HepG2 (cell line): ENCODE data around the gene JAG1. TPM values are rescaled to one million over a fixed set of nuclear protein-coding genes. Genes with fewer than 3 reads are reported as not detected.

Source experiments
- CEBPB ChIP-seq: IDR thresholded peaks from 2 replicates; pipeline ENCODE4 v1.6.1; 2011; ENCODE audit warnings: low read depth, low read length, improper control_type of control experiment, borderline replicate concordance
- FOSL2 ChIP-seq: sonication (generic); formaldehyde crosslinking; IDR thresholded peaks from 2 replicates; pipeline ENCODE4 v1.4.0; 2020; ENCODE audit warnings: missing genetic modification reagents
- GLI4 ChIP-seq: sonication (generic); formaldehyde crosslinking; IDR thresholded peaks from 2 replicates; pipeline ENCODE4 v1.5.1; 2020; ENCODE audit warnings: missing genetic modification reagents, mild to moderate bottlenecking, moderate library complexity, borderline replicate concordance
- HMG20A ChIP-seq: IDR thresholded peaks from 2 replicates; pipeline ENCODE4 v1.6.1; 2016; ENCODE audit warnings: borderline replicate concordance
- MBD4 ChIP-seq: IDR thresholded peaks from 2 replicates; pipeline ENCODE4 v1.6.1; 2012; ENCODE audit warnings: low read length, inconsistent platforms, borderline replicate concordance
- MED1 ChIP-seq: sonication (generic); formaldehyde crosslinking; IDR thresholded peaks from 2 replicates; pipeline ENCODE4 v1.4.0; 2020; ENCODE audit warnings: missing genetic modification reagents
- POLR2AphosphoS2 ChIP-seq: IDR thresholded peaks from 2 replicates; pipeline ENCODE4 v1.6.1; 2011; ENCODE audit warnings: low read depth, low read length, improper control_type of control experiment
- RNF2 ChIP-seq: fragments of 450-650 bp; conservative IDR thresholded peaks from 2 replicates; pipeline ENCODE4 v1.6.1; 2016; ENCODE audit warnings: low read depth
- TSC22D2 ChIP-seq: sonication (generic); formaldehyde crosslinking; IDR thresholded peaks from 2 replicates; pipeline ENCODE4 v1.5.1; 2020; ENCODE audit warnings: missing genetic modification reagents, mild to moderate bottlenecking, borderline replicate concordance
- ZBTB20 ChIP-seq: sonication (generic); formaldehyde crosslinking; IDR thresholded peaks from 2 replicates; pipeline ENCODE4 v1.8.1; 2023; ENCODE audit warnings: missing genetic modification reagents, low read depth, mild to moderate bottlenecking, borderline replicate concordance
- ZC3H4 ChIP-seq: sonication (generic); formaldehyde crosslinking; IDR thresholded peaks from 2 replicates; pipeline ENCODE4 v1.4.0; 2020; ENCODE audit warnings: missing genetic modification reagents, borderline replicate concordance
- ZNF121 ChIP-seq: sonication (generic); formaldehyde crosslinking; IDR thresholded peaks from 2 replicates; pipeline ENCODE4 v1.5.0; 2020; ENCODE audit warnings: mild to moderate bottlenecking, missing genetic modification reagents
- ZNF24 ChIP-seq: fragments of 450-650 bp; IDR thresholded peaks from 2 replicates; pipeline ENCODE4 v1.6.1; 2017; ENCODE audit warnings: antibody characterized with exemption, mild to moderate bottlenecking
- ZNF326 ChIP-seq: sonication (generic); formaldehyde crosslinking; IDR thresholded peaks from 2 replicates; pipeline ENCODE4 v1.4.0; 2020; ENCODE audit warnings: missing genetic modification reagents, borderline replicate concordance
- ZNF441 ChIP-seq: sonication (generic); formaldehyde crosslinking; IDR thresholded peaks from 2 replicates; pipeline ENCODE4 v1.7.0; 2021; ENCODE audit warnings: missing genetic modification reagents, borderline replicate concordance
- ZNF747 ChIP-seq: sonication (generic); formaldehyde crosslinking; IDR thresholded peaks from 2 replicates; pipeline ENCODE4 v1.8.1; 2023; ENCODE audit warnings: missing genetic modification reagents, mild to moderate bottlenecking, borderline replicate concordance
- ZSCAN22 ChIP-seq: sonication (generic); formaldehyde crosslinking; IDR thresholded peaks from 2 replicates; pipeline ENCODE4 v1.4.0; 2020; ENCODE audit warnings: mild to moderate bottlenecking, missing genetic modification reagents
- polyA plus RNA-seq, 8 experiments: library from polyadenylated mRNA; depleted of rRNA in 3 of 8; stranded (reverse) in 7 of 8; unstranded in 1 of 8; fragments of >200 nt; fragmentation: Illumina TruSeq in 4 of 8; extraction: Trizol in 4 of 8; gene quantifications; 2 replicates each; pipeline versions ENCODE4 v1.2.1 to v1.2.3, GENCODE V29; 2011 to 2016; ENCODE audit warnings: low read depth in 4 of 8, missing spikeins in 1 of 8, mixed read lengths in 1 of 8; ENCODE audit not compliant: insufficient read depth in 1 of 8
- total RNA-seq, 5 experiments: library from RNA; depleted of rRNA; stranded (reverse); fragments of >200 nt; fragmentation: Illumina TruSeq; extraction: Trizol; gene quantifications; 2 replicates each; pipeline ENCODE4 v1.2.3, GENCODE V29; 2016; ENCODE audit warnings: low read depth in 1 of 5
- TF ChIP-seq, protein P1 (sequence below): sonication (generic); formaldehyde crosslinking; IDR thresholded peaks from 2 replicates; pipeline ENCODE4 v1.8.1; 2023; ENCODE audit warnings: mild to moderate bottlenecking, missing genetic modification reagents, borderline replicate concordance
- TF ChIP-seq, protein P2 (sequence below): sonication (generic); formaldehyde crosslinking; IDR thresholded peaks from 2 replicates; pipeline ENCODE4 v1.5.1; 2020; ENCODE audit warnings: missing genetic modification reagents, mild to moderate bottlenecking, borderline replicate concordance
- TF ChIP-seq, protein P3 (sequence below): sonication (generic); formaldehyde crosslinking; IDR thresholded peaks from 2 replicates; pipeline ENCODE4 v1.4.0; 2020; ENCODE audit warnings: mild to moderate bottlenecking, missing genetic modification reagents
- TF ChIP-seq, protein P4 (sequence below): sonication (generic); formaldehyde crosslinking; IDR thresholded peaks from 2 replicates; pipeline ENCODE4 v1.4.0; 2020; ENCODE audit warnings: missing genetic modification reagents, borderline replicate concordance

Gene JAG1
- total and polyA plus RNA-seq, 2 of the 13 experiments (the other 11 are each of a cell fraction or from before 2014, with no cell fraction given) = 47.1 to 56.3 TPM

DNA sequence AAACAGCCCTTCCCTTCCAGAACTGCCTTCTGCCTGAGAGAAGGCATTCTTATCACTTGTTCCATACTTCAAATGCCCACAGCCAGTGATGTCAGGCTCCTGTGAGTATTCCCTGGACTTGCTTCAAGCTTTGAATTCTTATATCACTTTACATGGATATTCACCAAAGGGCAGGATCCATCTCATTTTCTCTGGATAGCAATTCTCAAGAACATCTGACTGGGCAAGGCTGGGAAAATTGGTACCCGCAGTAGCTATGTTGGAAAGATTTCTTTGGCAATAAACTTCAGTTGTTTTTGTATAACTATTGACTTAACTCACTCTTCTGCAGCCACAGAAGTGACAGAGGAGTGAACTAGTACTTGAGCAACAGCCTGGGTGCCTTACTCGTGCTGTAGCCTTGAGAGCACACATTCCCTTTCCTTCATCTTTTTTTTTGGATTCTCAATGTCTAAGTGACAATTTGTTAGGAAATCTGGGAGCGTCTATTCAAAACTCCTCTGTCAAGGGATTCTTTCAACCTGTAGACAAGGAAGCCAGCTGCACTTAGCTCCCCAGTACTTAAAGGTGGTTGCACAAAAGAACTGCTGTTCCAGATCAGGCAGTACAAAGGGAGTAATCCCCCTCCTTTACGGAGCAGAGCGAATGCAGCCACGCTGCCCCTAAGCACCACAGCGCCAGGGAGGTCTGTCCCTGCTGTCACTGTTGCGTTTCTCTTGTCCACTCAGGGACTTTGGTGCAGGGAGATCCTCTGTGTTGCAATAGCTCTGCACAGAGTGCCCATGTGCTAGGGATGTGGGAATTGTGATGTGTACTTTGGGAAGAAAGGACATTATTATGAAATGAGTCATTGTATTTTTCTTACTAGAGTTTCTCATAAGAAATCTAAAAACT, 69.6 kb downstream of the JAG1 start (continued):
- peak; percentile 82; the same call in 1 of the 2 replicates for TF ChIP-seq ZNF747 (CRISPR knock-in tag)
- TF ChIP-seq, protein P1, sequence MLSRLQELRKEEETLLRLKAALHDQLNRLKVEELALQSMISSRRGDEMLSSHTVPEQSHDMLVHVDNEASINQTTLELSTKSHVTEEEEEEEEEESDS = peak; percentile 58; the same call in 1 of the 2 replicates
- no peak for TF ChIP-seq ZSCAN22 (CRISPR knock-in tag)
- TF ChIP-seq, protein P2, sequence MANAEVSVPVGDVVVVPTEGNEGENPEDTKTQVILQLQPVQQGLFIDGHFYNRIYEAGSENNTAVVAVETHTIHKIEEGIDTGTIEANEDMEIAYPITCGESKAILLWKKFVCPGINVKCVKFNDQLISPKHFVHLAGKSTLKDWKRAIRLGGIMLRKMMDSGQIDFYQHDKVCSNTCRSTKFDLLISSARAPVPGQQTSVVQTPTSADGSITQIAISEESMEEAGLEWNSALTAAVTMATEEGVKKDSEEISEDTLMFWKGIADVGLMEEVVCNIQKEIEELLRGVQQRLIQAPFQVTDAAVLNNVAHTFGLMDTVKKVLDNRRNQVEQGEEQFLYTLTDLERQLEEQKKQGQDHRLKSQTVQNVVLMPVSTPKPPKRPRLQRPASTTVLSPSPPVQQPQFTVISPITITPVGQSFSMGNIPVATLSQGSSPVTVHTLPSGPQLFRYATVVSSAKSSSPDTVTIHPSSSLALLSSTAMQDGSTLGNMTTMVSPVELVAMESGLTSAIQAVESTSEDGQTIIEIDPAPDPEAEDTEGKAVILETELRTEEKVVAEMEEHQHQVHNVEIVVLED (CRISPR knock-in tag) = no peak
- peak; percentile 100 for TF ChIP-seq CEBPB
- no peak; the same call in 1 of the 2 replicates for TF ChIP-seq MBD4
- peak; percentile 85; the same call in 1 of the 2 replicates for TF ChIP-seq TSC22D2 (CRISPR knock-in tag)
- TF ChIP-seq ZNF441 = peak; percentile 86; the same call in 1 of the 2 replicates
- no peak for TF ChIP-seq GLI4
- TF ChIP-seq FOSL2 (CRISPR knock-in tag) = peak; percentile 100
- peak; percentile 47; the same call in 1 of the 2 replicates for TF ChIP-seq ZNF24
- TF ChIP-seq ZC3H4 (CRISPR knock-in tag) = no peak; the same call in 1 of the 2 replicates
- TF ChIP-seq RNF2 = no peak; the same call in 1 of the 2 replicates
- no peak for TF ChIP-seq ZNF121
- TF ChIP-seq ZBTB20 = peak; percentile 81; the same call in 1 of the 2 replicates
- no peak for TF ChIP-seq ZNF326 (CRISPR knock-in tag)
- TF ChIP-seq, protein P3, sequence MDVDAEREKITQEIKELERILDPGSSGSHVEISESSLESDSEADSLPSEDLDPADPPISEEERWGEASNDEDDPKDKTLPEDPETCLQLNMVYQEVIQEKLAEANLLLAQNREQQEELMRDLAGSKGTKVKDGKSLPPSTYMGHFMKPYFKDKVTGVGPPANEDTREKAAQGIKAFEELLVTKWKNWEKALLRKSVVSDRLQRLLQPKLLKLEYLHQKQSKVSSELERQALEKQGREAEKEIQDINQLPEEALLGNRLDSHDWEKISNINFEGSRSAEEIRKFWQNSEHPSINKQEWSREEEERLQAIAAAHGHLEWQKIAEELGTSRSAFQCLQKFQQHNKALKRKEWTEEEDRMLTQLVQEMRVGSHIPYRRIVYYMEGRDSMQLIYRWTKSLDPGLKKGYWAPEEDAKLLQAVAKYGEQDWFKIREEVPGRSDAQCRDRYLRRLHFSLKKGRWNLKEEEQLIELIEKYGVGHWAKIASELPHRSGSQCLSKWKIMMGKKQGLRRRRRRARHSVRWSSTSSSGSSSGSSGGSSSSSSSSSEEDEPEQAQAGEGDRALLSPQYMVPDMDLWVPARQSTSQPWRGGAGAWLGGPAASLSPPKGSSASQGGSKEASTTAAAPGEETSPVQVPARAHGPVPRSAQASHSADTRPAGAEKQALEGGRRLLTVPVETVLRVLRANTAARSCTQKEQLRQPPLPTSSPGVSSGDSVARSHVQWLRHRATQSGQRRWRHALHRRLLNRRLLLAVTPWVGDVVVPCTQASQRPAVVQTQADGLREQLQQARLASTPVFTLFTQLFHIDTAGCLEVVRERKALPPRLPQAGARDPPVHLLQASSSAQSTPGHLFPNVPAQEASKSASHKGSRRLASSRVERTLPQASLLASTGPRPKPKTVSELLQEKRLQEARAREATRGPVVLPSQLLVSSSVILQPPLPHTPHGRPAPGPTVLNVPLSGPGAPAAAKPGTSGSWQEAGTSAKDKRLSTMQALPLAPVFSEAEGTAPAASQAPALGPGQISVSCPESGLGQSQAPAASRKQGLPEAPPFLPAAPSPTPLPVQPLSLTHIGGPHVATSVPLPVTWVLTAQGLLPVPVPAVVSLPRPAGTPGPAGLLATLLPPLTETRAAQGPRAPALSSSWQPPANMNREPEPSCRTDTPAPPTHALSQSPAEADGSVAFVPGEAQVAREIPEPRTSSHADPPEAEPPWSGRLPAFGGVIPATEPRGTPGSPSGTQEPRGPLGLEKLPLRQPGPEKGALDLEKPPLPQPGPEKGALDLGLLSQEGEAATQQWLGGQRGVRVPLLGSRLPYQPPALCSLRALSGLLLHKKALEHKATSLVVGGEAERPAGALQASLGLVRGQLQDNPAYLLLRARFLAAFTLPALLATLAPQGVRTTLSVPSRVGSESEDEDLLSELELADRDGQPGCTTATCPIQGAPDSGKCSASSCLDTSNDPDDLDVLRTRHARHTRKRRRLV (CRISPR knock-in tag) = no peak
- TF ChIP-seq HMG20A (CRISPR knock-in tag) = peak; percentile 99
- no peak for TF ChIP-seq POLR2AphosphoS2
- TF ChIP-seq MED1 (CRISPR knock-in tag) = peak; percentile 98
- TF ChIP-seq, protein P4, sequence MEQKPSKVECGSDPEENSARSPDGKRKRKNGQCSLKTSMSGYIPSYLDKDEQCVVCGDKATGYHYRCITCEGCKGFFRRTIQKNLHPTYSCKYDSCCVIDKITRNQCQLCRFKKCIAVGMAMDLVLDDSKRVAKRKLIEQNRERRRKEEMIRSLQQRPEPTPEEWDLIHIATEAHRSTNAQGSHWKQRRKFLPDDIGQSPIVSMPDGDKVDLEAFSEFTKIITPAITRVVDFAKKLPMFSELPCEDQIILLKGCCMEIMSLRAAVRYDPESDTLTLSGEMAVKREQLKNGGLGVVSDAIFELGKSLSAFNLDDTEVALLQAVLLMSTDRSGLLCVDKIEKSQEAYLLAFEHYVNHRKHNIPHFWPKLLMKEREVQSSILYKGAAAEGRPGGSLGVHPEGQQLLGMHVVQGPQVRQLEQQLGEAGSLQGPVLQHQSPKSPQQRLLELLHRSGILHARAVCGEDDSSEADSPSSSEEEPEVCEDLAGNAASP (CRISPR knock-in tag) = peak; percentile 85; the same call in 1 of the 2 replicates
